HG03460 (cell line): ENCODE results near the gene DLG2.

Experiments used
- ATAC-seq: cut with Tn5 transposase; IDR thresholded peaks from one replicate; pipeline ENCODE4 v1.9.1; 2021; ENCODE audit not compliant: unreplicated experiment

DLG2 gene

GRCh38 chr11:83720675-83721074 is 1906.5 kb downstream of the DLG2 start:
- ATAC-seq: no peak

DNA sequence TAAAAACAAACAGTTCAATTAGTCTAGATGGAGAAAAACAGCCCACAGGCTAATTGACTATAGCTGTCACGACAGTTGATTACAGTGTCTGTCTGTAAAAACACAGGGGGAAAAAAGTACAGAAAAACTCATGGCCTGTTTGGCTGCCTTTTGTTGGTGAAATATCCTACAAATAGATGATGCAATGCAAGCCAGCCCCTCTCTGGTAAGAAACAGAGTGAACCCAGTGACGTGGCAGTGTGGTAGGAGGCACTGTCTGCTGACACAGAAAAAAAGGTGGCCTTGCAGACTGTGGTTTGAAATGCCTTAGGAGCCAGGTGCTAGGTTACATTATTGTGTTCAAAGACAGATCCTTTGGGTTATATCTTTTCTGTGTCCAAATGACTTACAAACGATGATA is 1909.6 kb downstream of the DLG2 start:
- ATAC-seq: no peak

DNA sequence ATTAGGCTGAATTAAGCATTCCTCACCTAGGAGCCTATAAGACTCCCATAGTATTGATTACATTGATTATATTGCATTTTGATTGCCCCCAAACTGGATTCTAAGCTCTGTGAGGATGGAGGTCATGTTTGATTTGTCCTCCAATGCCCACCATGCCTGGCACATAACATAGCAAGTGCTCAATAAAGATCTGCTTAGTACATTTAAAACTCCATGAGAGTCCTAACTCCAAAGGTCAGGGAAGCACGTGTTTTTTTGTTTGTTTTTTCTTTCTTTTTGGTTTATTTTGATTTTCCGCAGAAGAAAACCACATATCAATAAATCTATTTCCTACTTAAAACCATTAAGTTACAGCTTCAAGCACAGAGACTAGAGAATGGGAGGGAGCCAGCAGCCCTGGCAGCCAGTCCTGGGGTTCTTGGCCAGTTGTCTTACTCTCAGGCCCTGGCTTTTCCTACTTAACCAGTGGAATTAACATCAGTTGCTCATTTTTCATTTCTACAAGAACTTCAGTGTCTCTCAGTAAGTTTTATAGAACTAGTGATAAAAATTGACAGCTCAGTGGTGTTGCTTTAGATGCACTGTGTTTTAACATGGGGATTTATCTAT is 1911.1 kb downstream of the DLG2 start:
- ATAC-seq: no peak

DNA sequence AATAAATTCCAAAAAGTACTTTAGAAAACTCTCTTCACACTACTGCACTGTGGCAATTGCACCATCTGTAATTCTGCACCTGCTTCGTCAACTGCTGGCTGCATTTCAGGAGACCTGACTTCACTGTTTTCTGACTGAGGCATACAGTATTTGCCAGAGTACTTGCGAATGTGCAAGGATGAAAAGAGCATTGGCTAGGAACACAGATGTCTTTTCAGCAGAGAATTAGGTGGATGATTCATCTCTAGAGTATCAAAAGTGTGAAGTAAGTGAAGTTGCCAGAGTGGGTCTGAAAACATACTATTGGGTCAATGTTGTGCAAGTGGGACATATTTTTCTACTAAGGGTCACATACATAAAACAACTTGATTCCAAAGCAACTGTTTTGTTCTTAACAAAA is 1913.4 kb downstream of the DLG2 start:
- no peak for ATAC-seq

DNA sequence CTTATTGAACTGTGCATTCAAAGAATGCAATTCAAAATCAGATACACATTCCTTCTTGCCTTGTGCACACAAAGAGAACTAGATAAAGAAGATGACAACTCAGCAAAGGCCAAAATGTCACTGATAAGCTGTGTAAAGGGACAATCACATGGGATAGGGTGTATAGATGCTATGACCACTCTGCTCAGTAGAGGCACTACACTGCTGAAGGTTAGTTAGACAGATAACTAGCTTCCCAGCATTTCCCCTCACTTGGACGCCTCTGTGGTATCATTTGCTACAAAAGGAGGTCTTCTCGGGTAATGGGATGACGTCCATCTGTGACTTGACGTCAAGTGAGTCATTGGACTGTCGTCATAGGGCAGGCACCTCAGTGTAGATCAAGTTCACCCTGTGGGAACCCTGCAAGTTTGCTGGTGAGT is 1916.0 kb downstream of the DLG2 start:
- ATAC-seq: no peak

DNA sequence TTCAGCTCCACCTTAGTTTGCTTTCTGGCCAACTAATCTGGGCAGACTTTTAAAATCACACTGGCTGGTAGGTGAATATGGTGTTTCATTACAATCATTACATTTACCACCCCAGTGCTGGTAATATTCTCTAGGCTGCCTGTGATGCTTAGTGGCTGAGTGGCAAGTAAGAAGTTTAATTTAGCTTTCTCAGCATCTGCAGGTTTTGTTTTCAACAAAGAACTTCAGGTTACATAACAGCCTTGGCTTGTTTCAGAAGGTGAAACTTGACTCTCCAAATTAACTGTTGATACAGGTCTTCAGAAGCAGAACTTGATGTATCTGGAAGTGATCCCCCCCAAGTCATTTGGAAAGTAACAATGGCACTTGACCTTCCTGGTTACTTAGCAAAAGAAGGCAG is 1917.7 kb downstream of the DLG2 start:
- ATAC-seq: no peak

- ATAC-seq: no peak
These were observed 1920.6 kb downstream of the DLG2 start for GRCh38 chr11:83706566-83706965.

DNA sequence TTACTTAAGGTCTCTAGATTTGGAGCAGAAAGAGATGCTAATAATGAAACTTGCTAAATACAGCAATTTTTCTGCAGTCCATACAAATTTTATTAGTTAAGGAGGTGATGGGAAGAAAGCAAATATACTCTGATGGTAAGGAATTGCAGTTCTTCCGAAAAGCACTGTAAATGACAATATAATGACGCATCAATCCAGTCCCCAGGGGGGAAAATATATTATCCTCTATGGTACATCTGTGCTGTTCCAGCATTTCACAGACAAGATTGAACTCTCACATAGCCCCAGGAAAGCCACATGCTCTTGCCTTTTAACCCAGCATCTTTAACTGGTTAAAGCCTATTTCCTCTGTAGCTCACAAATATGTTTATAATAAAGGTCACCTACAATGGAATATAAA is 1924.3 kb downstream of the DLG2 start:
- ATAC-seq: no peak

GRCh38 chr11:83697518-83697917 is 1929.6 kb downstream of the DLG2 start:
- no peak for ATAC-seq

DNA sequence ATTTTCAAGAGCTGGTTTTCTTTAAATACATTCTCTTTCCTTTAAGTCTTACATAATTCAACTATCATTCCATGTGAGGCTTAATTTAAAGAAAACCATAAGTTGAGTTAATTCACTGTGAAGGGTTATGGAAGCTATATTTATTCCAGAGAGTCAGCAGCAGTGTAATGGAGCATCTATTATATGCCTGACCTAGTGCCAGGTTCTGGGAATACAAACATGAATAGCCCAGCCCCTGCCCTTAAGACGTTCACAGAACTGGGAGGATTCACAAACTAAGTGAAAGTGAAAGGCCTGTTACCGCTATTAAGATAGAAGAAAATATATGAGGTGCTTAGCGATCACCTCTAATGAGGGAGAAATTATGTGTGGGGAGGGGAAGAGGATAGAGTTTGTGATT is 1932.1 kb downstream of the DLG2 start:
- no peak for ATAC-seq

DNA sequence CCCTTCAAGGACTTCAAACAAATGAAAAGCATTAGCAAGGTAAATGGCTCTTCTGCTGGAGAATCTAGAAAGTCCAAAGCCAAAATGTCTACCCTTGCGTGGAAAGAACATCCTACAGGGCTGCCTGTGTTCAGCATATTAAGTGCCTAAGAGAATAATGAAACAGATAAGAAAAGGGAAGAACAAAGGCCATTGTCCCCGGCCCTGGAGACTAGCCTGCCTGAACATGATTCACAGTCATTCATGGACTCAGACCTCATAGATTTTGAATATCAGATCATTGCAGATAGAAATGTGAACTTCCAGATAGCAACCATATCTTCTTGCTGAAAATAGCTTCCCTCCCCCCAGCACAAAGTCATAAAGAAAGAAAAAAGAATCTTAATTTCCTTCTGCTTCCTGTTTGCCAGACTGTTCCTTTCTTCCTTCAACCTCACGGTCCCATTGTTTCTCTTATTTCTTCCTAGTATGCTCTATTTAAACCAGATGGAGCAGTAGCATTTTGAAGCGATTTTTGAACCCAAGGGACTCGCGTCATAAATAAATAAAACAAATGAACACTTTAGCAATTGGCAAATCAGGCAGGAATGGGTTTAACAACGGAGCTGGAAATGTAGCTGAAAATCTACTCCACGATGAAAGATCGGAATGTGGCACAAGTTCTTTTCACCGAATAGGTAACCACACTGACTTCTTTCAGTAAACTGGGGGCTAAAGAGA is 1932.8 kb downstream of the DLG2 start:
- ATAC-seq: no peak

- ATAC-seq: no peak
These were observed 1933.7 kb downstream of the DLG2 start for GRCh38 chr11:83693306-83693992.

- no peak for ATAC-seq
These were observed 1934.5 kb downstream of the DLG2 start for GRCh38 chr11:83692675-83693074.

GRCh38 chr11:83691451-83691950 is 1935.6 kb downstream of the DLG2 start:
- ATAC-seq: no peak

DNA sequence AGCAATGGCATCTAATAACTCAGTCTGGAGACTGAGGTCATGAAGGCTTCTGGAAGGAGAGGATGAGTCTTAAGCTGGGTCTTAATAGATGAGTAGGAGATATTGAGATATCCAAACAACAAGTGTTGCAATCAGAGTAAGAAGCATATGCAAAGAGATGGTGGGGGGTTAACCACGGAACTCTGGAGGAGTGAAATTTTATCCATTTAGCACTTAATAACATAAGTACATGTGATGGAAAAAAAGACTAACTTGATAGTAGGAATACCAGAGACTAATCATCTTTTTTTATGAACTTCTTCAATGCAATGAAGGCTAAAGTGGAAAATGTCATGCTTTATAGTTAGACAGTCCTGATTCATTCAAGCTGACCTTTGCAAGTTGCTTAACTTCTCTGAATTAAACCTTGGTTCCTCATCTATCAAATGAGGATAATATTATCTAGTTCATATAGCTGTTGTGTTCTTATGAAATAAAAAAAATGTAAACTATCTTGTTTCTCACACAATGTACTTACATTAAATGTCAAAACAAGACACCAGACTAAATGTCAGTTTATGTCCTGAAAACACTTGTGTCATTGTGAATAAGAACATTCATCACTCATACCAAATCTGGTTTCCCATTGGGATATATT is 1937.9 kb downstream of the DLG2 start:
- ATAC-seq: no peak

DNA sequence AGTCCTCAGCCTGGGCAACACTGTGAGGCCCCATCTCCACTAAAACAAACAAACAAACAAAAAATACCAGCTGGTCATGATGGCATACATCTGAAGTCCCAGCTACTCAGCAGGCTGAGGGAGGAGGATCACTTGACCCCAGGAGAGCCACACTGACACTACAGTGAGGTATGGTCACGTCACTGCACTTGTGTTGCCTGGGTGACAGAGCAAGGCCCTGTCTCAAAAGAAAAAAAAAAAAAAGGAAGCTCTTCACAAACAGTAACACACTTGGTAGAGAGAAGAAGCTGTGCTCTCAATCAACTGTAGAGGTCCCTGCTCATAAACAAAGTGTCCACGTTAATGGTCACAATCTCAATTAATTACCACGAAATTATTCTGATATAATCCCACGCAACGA is 1939.4 kb downstream of the DLG2 start:
- ATAC-seq: no peak

DNA sequence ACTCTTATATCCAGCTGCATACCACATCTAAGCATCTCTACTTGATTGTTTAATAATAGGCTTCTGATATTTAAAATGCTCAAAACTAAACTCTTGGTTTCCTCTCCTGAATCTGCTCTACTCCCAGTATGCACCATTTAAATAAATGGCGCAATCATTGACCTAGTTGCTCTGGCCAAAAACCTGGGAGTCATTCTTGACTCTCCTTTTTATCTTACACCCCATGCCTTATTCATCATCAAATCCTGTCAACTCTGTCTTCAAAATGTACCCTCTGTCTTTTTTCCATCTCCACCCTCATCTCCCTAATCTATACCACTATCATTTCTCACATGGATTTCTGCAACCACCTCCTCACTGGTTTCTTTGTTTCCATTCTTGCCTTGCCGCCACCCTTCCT is 1941.4 kb downstream of the DLG2 start:
- ATAC-seq: no peak

GRCh38 chr11:83684071-83684470 is 1943.1 kb downstream of the DLG2 start:
- ATAC-seq: no peak

GRCh38 chr11:83682611-83682973 is 1944.6 kb downstream of the DLG2 start:
- ATAC-seq: peak; percentile 92

GRCh38 chr11:83681906-83682610 is 1945.1 kb downstream of the DLG2 start:
- no peak for ATAC-seq
